ENCODE results near the gene RALGAPB. TPM values are rescaled to one million over a fixed set of nuclear protein-coding genes. Genes with fewer than 3 reads are reported as not detected.

RALGAPB gene
- total and polyA plus RNA-seq, 2 of the 13 experiments (the other 11 are each of a cell fraction or from before 2014, with no cell fraction given), result 17.6 to 30.6 TPM

GRCh38 chr20:38428800-38429199 is 43.8 kb upstream of the RALGAPB start (continued):
- TF ChIP-seq ZNF770 (CRISPR knock-in tag; IDR thresholded peaks at IDR 0.05) (0 out of 2 replicates have a peak, but pooled peaks have one; percentile 36), ZNF746 (CRISPR knock-in tag; IDR thresholded peaks at IDR 0.05) (0 out of 2 replicates have a peak, but pooled peaks have one; percentile 23), JARID2 (CRISPR knock-in tag; IDR thresholded peaks at IDR 0.05; ENCODE audit: insufficient replicate concordance) (no peak), MAFK (conservative IDR thresholded peaks at IDR 0.05 in 1 of 2, IDR thresholded peaks at IDR 0.05 in 1 of 2; ENCODE audit: low read length in 2 of 2) (peak; percentile 95 to 96), MAFF (IDR thresholded peaks at IDR 0.05; ENCODE audit: low read depth, low read length) (peak; percentile 94), MED13 (CRISPR knock-in tag; IDR thresholded peaks at IDR 0.05) (no peak), ZNF589 (CRISPR knock-in tag; conservative IDR thresholded peaks at IDR 0.05) (no peak), POLR2A (IDR thresholded peaks at IDR 0.05; ENCODE audit: insufficient read depth in 1 of 2, low read depth in 2 of 2, low read length in 2 of 2) (peak in 1 of 2 experiments; percentile 15; a peak in 1 of 4 replicates)

GRCh38 chr20:38429301-38429700 is 43.3 kb upstream of the RALGAPB start:
- H3K4me1 ChIP-seq (ENCODE audit: insufficient read depth, low read length), result peaks cover 50% of the 10 kb centered on the region
- H3K36me3 ChIP-seq (replicated peaks in 1 of 2; ENCODE audit: control insufficient read depth in 1 of 2, insufficient read depth in 2 of 2, low read length in 2 of 2), result peaks cover 80 to 94% of the 10 kb centered on the region in 2 experiments
- no peak overlapping the region for H2AFZ ChIP-seq (ENCODE audit: low read length)
- FAIRE-seq (no peak), ATAC-seq (no peak), DNase-seq (ENCODE audit: low spot score) (no peak)
- no peak overlapping the region for H3K4me2 ChIP-seq (ENCODE audit: low read depth, low read length)
- CTCF ChIA-PET (ENCODE audit: low intra/inter-chr PET ratio, low total read pairs), result no interaction called here
- no peak overlapping the region for H3K9ac ChIP-seq (ENCODE audit: insufficient read depth, low read depth, low read length)
- no peaks in the 10 kb centered on the region; a peak in 1 of 5 replicates for H3K27me3 ChIP-seq (ENCODE audit: control insufficient read depth in 1 of 2, insufficient read depth in 2 of 2, low read length in 2 of 2)
- H3K79me2 ChIP-seq (ENCODE audit: insufficient read depth, low read length), result peaks cover 91% of the 10 kb centered on the region
- TF ChIP-seq NFE2L1 (CRISPR knock-in tag; IDR thresholded peaks at IDR 0.05; ENCODE audit: borderline replicate concordance) (0 out of 2 replicates have a peak, but pooled peaks have one; percentile 54), POLR2AphosphoS2 (IDR thresholded peaks at IDR 0.05; ENCODE audit: low read depth, low read length) (0 out of 2 replicates have a peak, but pooled peaks have one; percentile 30), ZNF576 (CRISPR knock-in tag; IDR thresholded peaks at IDR 0.05) (no peak), POLR2A (IDR thresholded peaks at IDR 0.05; ENCODE audit: insufficient read depth in 1 of 2, low read depth in 2 of 2, low read length in 2 of 2) (peak in 1 of 2 experiments; percentile 50; a peak in 2 of 4 replicates), ZC3H13 (CRISPR knock-in tag; IDR thresholded peaks at IDR 0.05) (0 out of 2 replicates have a peak, but pooled peaks have one; percentile 21), ZNF567 (CRISPR knock-in tag; IDR thresholded peaks at IDR 0.05; ENCODE audit: borderline replicate concordance) (0 out of 2 replicates have a peak, but pooled peaks have one; percentile 52), ZNF713 (CRISPR knock-in tag; IDR thresholded peaks at IDR 0.05) (peak; percentile 76; the same call in 1 of the 2 replicates), SSRP1 (CRISPR knock-in tag; IDR thresholded peaks at IDR 0.05) (peak; percentile 25; the same call in 1 of the 2 replicates), NONO (IDR thresholded peaks at IDR 0.05) (no peak), NONO (CRISPR knock-in tag; conservative IDR thresholded peaks at IDR 0.05) (0 out of 2 replicates have a peak, but pooled peaks have one; percentile 23), CHD4 (IDR thresholded peaks at IDR 0.05; ENCODE audit: borderline replicate concordance, low read length) (no peak), ZNF83 (CRISPR knock-in tag; IDR thresholded peaks at IDR 0.05; ENCODE audit: borderline replicate concordance) (no peak)
- POLR2A ChIA-PET, result interaction anchor here (1.9 to 7.1 kb wide), 2 partner anchors 11 to 18 kb away, joined by 8 to 294 read pairs; no protein-coding TSS in a partner anchor
- H3K27ac ChIP-seq (ENCODE audit: extremely low read length, insufficient read depth, low read length), result no peak overlapping the region
- H4K20me1 ChIP-seq (ENCODE audit: insufficient read depth, low read length), result peaks cover 86% of the 10 kb centered on the region
- in situ Hi-C loops (cut with HindIII; ENCODE audit: extremely low pct_ligation_motif_present, low pct_unique_long_range_greater_than_20kb), result loop anchor here (25.0 kb wide), 1 partner anchor 308 kb away; the partner anchor contains the start of gene ACTR5
- no TSS peak for BruUV-seq (replicated peaks)
- no peaks in the 10 kb centered on the region for H3K9me3 ChIP-seq (ENCODE audit: low read length)
- no peak overlapping the region for H3K4me3 ChIP-seq (replicated peaks in 1 of 3; ENCODE audit: insufficient read depth in 1 of 3, low read depth in 2 of 3, low read length in 3 of 3)
- intact Hi-C loops (cut with micrococcal nuclease; ENCODE audit: unreplicated experiment), result no loop called here
- 96% methylated on average over 3 of the region's 3 CpGs for WGBS (ENCODE audit: low lambda C conversion rate)
